Measurements from ENCODE around the gene AQP4. TPM values are rescaled to one million over a fixed set of nuclear protein-coding genes. Genes with fewer than 3 reads are reported as not detected.

Gene AQP4
- total RNA-seq, 2 experiments from 2014 or later = not detected

- CTCF ChIA-PET = no interaction called here
Measured at GRCh38 chr18:26864658-26865057, 849 bp downstream of the AQP4 start.

GRCh38 chr18:26863921-26864497, 1.5 kb downstream of the AQP4 start:
- Mint-ChIP-seq H3K9me3 (no peaks in the 10 kb centered on the region), H3K4me3 (no peak overlapping the region), H3K27ac (no peak overlapping the region), H3K27me3 (no peaks in the 10 kb centered on the region), H3K4me1 (no peaks in the 10 kb centered on the region), H3K36me3 (ENCODE audit: low read depth) (no peaks in the 10 kb centered on the region)
- DNase-seq = no peak
- ChIA-PET CTCF (no interaction called here), POLR2A (no interaction called here)

More at GRCh38 chr18:26864658-26865057, 849 bp downstream of the AQP4 start:
- Mint-ChIP-seq H3K27me3 (no peaks in the 10 kb centered on the region), H3K9me3 (no peaks in the 10 kb centered on the region), H3K4me3 (no peak overlapping the region), H3K36me3 (ENCODE audit: low read depth) (no peaks in the 10 kb centered on the region), H3K4me1 (no peaks in the 10 kb centered on the region), H3K27ac (no peak overlapping the region)
- POLR2A ChIA-PET = no interaction called here
- no peak for DNase-seq

GRCh38 chr18:26863122-26863879, 2.2 kb downstream of the AQP4 start:
- Mint-ChIP-seq H3K27ac (no peak overlapping the region), H3K9me3 (no peaks in the 10 kb centered on the region), H3K4me3 (no peak overlapping the region), H3K36me3 (ENCODE audit: low read depth) (no peaks in the 10 kb centered on the region), H3K27me3 (no peaks in the 10 kb centered on the region), H3K4me1 (no peaks in the 10 kb centered on the region)
- ChIA-PET CTCF (no interaction called here), POLR2A (no interaction called here)
- DNase-seq = no peak

GRCh38 chr18:26862084-26862483, 3.4 kb downstream of the AQP4 start:
- DNase-seq = no peak
- no peaks in the 10 kb centered on the region for H3K36me3 Mint-ChIP-seq (ENCODE audit: low read depth)
- H3K27ac Mint-ChIP-seq = no peak overlapping the region
- no peaks in the 10 kb centered on the region for H3K27me3 Mint-ChIP-seq
- H3K4me3 Mint-ChIP-seq = no peak overlapping the region
- H3K4me1 Mint-ChIP-seq = no peaks in the 10 kb centered on the region
- no peaks in the 10 kb centered on the region for H3K9me3 Mint-ChIP-seq
- CTCF ChIA-PET = no interaction called here
- POLR2A ChIA-PET = no interaction called here

- Mint-ChIP-seq H3K4me3 (no peak overlapping the region), H3K27me3 (no peaks in the 10 kb centered on the region), H3K36me3 (ENCODE audit: low read depth) (no peaks in the 10 kb centered on the region), H3K9me3 (no peaks in the 10 kb centered on the region), H3K27ac (no peak overlapping the region), H3K4me1 (no peaks in the 10 kb centered on the region)
- POLR2A ChIA-PET = no interaction called here
- DNase-seq = no peak
- CTCF ChIA-PET = no interaction called here
Measured at GRCh38 chr18:26854292-26854881, 11.1 kb downstream of the AQP4 start.

- H3K4me3 Mint-ChIP-seq = no peak overlapping the region
- ChIA-PET CTCF (no interaction called here), POLR2A (no interaction called here)
- no peak overlapping the region for H3K27ac Mint-ChIP-seq
- no peaks in the 10 kb centered on the region for H3K9me3 Mint-ChIP-seq
- no peak for DNase-seq
- H3K4me1 Mint-ChIP-seq = no peaks in the 10 kb centered on the region
- no peaks in the 10 kb centered on the region for H3K36me3 Mint-ChIP-seq (ENCODE audit: low read depth)
- H3K27me3 Mint-ChIP-seq = no peaks in the 10 kb centered on the region
Measured at GRCh38 chr18:26853401-26853800, 12.1 kb downstream of the AQP4 start.

GRCh38 chr18:26843760-26844159, 21.7 kb downstream of the AQP4 start:
- Mint-ChIP-seq H3K27me3 (no peaks in the 10 kb centered on the region), H3K36me3 (ENCODE audit: low read depth) (no peaks in the 10 kb centered on the region), H3K27ac (no peak overlapping the region), H3K4me3 (no peak overlapping the region), H3K9me3 (peaks cover 11% of the 10 kb centered on the region), H3K4me1 (no peaks in the 10 kb centered on the region)
- ChIA-PET POLR2A (no interaction called here), CTCF (no interaction called here)
- no peak for DNase-seq

GRCh38 chr18:26840965-26841364, 24.5 kb downstream of the AQP4 start:
- Mint-ChIP-seq H3K4me3 (no peak overlapping the region), H3K9me3 (peaks cover 11% of the 10 kb centered on the region), H3K27me3 (no peaks in the 10 kb centered on the region), H3K4me1 (no peaks in the 10 kb centered on the region), H3K27ac (no peak overlapping the region), H3K36me3 (ENCODE audit: low read depth) (no peaks in the 10 kb centered on the region)
- POLR2A ChIA-PET = no interaction called here
- CTCF ChIA-PET = no interaction called here
- no peak for DNase-seq

- DNase-seq = no peak
- no peaks in the 10 kb centered on the region for H3K27me3 Mint-ChIP-seq
- no peaks in the 10 kb centered on the region for H3K36me3 Mint-ChIP-seq (ENCODE audit: low read depth)
- no peaks in the 10 kb centered on the region for H3K4me1 Mint-ChIP-seq
- peaks cover 7% of the 10 kb centered on the region for H3K9me3 Mint-ChIP-seq
- POLR2A ChIA-PET = no interaction called here
- H3K27ac Mint-ChIP-seq = no peak overlapping the region
- CTCF ChIA-PET = no interaction called here
- H3K4me3 Mint-ChIP-seq = no peak overlapping the region
Measured at GRCh38 chr18:26839609-26840008, 25.9 kb downstream of the AQP4 start.

GRCh38 chr18:26832302-26832701, 33.2 kb downstream of the AQP4 start:
- Mint-ChIP-seq H3K4me3 (no peak overlapping the region), H3K27ac (no peak overlapping the region), H3K4me1 (no peaks in the 10 kb centered on the region)

GRCh38 chr18:26827581-26827980, 37.9 kb downstream of the AQP4 start:
- CTCF ChIA-PET = no interaction called here
- H3K27me3 Mint-ChIP-seq = no peaks in the 10 kb centered on the region
- H3K4me1 Mint-ChIP-seq = no peaks in the 10 kb centered on the region
- H3K9me3 Mint-ChIP-seq = peaks cover 3% of the 10 kb centered on the region
- H3K36me3 Mint-ChIP-seq (ENCODE audit: low read depth) = no peaks in the 10 kb centered on the region
- no peak overlapping the region for H3K4me3 Mint-ChIP-seq
- POLR2A ChIA-PET = no interaction called here
- DNase-seq = no peak
- no peak overlapping the region for H3K27ac Mint-ChIP-seq

More at GRCh38 chr18:26832302-26832701, 33.2 kb downstream of the AQP4 start:
- Mint-ChIP-seq H3K9me3 (peaks cover 3% of the 10 kb centered on the region), H3K27me3 (no peaks in the 10 kb centered on the region), H3K36me3 (ENCODE audit: low read depth) (no peaks in the 10 kb centered on the region)
- CTCF ChIA-PET = no interaction called here
- no peak for DNase-seq
- POLR2A ChIA-PET = no interaction called here

- Mint-ChIP-seq H3K9me3 (peaks cover 3% of the 10 kb centered on the region), H3K4me1 (no peaks in the 10 kb centered on the region), H3K36me3 (ENCODE audit: low read depth) (no peaks in the 10 kb centered on the region), H3K27ac (no peak overlapping the region), H3K27me3 (no peaks in the 10 kb centered on the region), H3K4me3 (no peak overlapping the region)
- ChIA-PET CTCF (no interaction called here), POLR2A (no interaction called here)
- DNase-seq = no peak
Measured at GRCh38 chr18:26826656-26827235, 38.8 kb downstream of the AQP4 start.

- Mint-ChIP-seq H3K27ac (no peak overlapping the region), H3K4me1 (no peaks in the 10 kb centered on the region), H3K4me3 (no peak overlapping the region), H3K27me3 (no peaks in the 10 kb centered on the region), H3K36me3 (ENCODE audit: low read depth) (no peaks in the 10 kb centered on the region), H3K9me3 (peaks cover 20% of the 10 kb centered on the region)
- ChIA-PET CTCF (no interaction called here), POLR2A (no interaction called here)
- DNase-seq = no peak
Measured at GRCh38 chr18:26821181-26821580, 44.3 kb downstream of the AQP4 start.

GRCh38 chr18:26819046-26819445, 46.5 kb downstream of the AQP4 start:
- Mint-ChIP-seq H3K27me3 (no peaks in the 10 kb centered on the region), H3K4me3 (no peak overlapping the region), H3K9me3 (peaks cover 20% of the 10 kb centered on the region), H3K27ac (no peak overlapping the region), H3K36me3 (ENCODE audit: low read depth) (no peaks in the 10 kb centered on the region), H3K4me1 (no peaks in the 10 kb centered on the region)
- ChIA-PET POLR2A (no interaction called here), CTCF (no interaction called here)
- no peak for DNase-seq
